Endodermal cell (in vitro differentiated cells): ENCODE measurements around the gene CHGA. TPM values are rescaled to one million over a fixed set of nuclear protein-coding genes. Genes with fewer than 3 reads are reported as not detected.

Experiments used
- DNase-seq: peaks from one replicate; pipeline ENCODE4 v3.0.0-alpha.2; 2017
- H3K27ac ChIP-seq: 2 replicates; pipeline ENCODE4 v1.5.1; 2013; ENCODE audit warnings: mild to moderate bottlenecking, low read depth, low read length, moderate library complexity
- H3K27me3 ChIP-seq: 2 replicates; pipeline ENCODE4 v1.6.1; 2013; ENCODE audit warnings: mild to moderate bottlenecking, low read length, moderate library complexity; ENCODE audit not compliant: insufficient read depth, control insufficient read depth, poor library complexity, severe bottlenecking
- H3K36me3 ChIP-seq: 2 replicates; pipeline ENCODE4 v1.7.0; 2013; ENCODE audit warnings: mild to moderate bottlenecking, low read length, moderate library complexity; ENCODE audit not compliant: control insufficient read depth, insufficient read depth
- H3K4me1 ChIP-seq: one replicate; pipeline ENCODE4 v1.7.0; 2013; ENCODE audit warnings: low read length; ENCODE audit not compliant: control insufficient read depth, insufficient read depth
- H3K4me3 ChIP-seq: 2 replicates; pipeline ENCODE4 v1.5.1; 2013; ENCODE audit warnings: mild to moderate bottlenecking, low read length, moderate library complexity
- H3K9ac ChIP-seq: 2 replicates; pipeline ENCODE4 v1.6.1; 2013; ENCODE audit warnings: mild to moderate bottlenecking, low read length, moderate library complexity; ENCODE audit not compliant: poor library complexity, severe bottlenecking; ENCODE audit errors: extremely low read depth
- H3K9me3 ChIP-seq: 2 replicates; pipeline ENCODE4 v1.6.1; 2013; ENCODE audit warnings: mild to moderate bottlenecking, low read length, moderate library complexity; ENCODE audit not compliant: control insufficient read depth
- H3K27ac Mint-ChIP-seq: 2 replicates; pipeline ENCODE4 v1.8.0; 2020; ENCODE audit warnings: mixed read lengths
- H3K27me3 Mint-ChIP-seq: 2 replicates; pipeline ENCODE4 v1.8.0; 2021; ENCODE audit warnings: mild to moderate bottlenecking, mixed read lengths; ENCODE audit not compliant: insufficient read depth
- H3K36me3 Mint-ChIP-seq: 2 replicates; pipeline ENCODE4 v1.8.0; 2020; ENCODE audit warnings: low read depth, mixed read lengths
- H3K4me1 Mint-ChIP-seq: 2 replicates; pipeline ENCODE4 v1.8.0; 2020; ENCODE audit warnings: mixed read lengths
- H3K4me3 Mint-ChIP-seq: 2 replicates; pipeline ENCODE4 v1.8.0; 2020; ENCODE audit warnings: mild to moderate bottlenecking, moderate library complexity, mixed read lengths
- H3K9me3 Mint-ChIP-seq: 2 replicates; pipeline ENCODE4 v1.8.0; 2020; ENCODE audit warnings: mild to moderate bottlenecking, mixed read lengths
- WGBS, 2 experiments: methylation state at CpG; one replicate each; pipeline versions ENCODE4 v1.1.5 to v1.1.7; 2013; ENCODE audit warnings: missing lambda C conversion rate in 2 of 2, mixed read lengths in 1 of 2; ENCODE audit not compliant: insufficient coverage in 1 of 2, insufficient read length in 1 of 2; 5-methylcytosine and 5-hydroxymethylcytosine counted together
- total RNA-seq, 2 donors: library from RNA; stranded (reverse); fragmentation: NEBNext Ultra II Directional in 1 of 2; extraction: Animal tissue kit (Norgen Biotek cat#: 25700) in 1 of 2; gene quantifications; 2 replicates in 1 of 2; 3 replicates in 1 of 2; pipeline ENCODE4 v1.2.1, GENCODE V29; 2021
- TF ChIP-seq, protein P1 (sequence below): fragments of 200-600 bp; sonication (generic); conservative IDR thresholded peaks from 2 replicates; pipeline ENCODE4 v1.5.0; 2021; ENCODE audit warnings: antibody characterized with exemption, mild to moderate bottlenecking

The CHGA gene
- total RNA-seq, 2 donors from 2014 or later: 4.6 TPM

GRCh38 chr14:92935446-92935845, 12.5 kb downstream of the CHGA start:
- Mint-ChIP-seq H3K27me3 (no peaks in the 10 kb centered on the region), H3K27ac (no peak overlapping the region), H3K36me3 (peaks cover 2% of the 10 kb centered on the region), H3K4me1 (no peaks in the 10 kb centered on the region), H3K4me3 (no peak overlapping the region), H3K9me3 (no peaks in the 10 kb centered on the region)
- TF ChIP-seq, protein P1, sequence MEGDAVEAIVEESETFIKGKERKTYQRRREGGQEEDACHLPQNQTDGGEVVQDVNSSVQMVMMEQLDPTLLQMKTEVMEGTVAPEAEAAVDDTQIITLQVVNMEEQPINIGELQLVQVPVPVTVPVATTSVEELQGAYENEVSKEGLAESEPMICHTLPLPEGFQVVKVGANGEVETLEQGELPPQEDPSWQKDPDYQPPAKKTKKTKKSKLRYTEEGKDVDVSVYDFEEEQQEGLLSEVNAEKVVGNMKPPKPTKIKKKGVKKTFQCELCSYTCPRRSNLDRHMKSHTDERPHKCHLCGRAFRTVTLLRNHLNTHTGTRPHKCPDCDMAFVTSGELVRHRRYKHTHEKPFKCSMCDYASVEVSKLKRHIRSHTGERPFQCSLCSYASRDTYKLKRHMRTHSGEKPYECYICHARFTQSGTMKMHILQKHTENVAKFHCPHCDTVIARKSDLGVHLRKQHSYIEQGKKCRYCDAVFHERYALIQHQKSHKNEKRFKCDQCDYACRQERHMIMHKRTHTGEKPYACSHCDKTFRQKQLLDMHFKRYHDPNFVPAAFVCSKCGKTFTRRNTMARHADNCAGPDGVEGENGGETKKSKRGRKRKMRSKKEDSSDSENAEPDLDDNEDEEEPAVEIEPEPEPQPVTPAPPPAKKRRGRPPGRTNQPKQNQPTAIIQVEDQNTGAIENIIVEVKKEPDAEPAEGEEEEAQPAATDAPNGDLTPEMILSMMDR: no peak
- H3K9me3 ChIP-seq: no peaks in the 10 kb centered on the region
- no peaks in the 10 kb centered on the region for H3K36me3 ChIP-seq
- 92 to 94% methylated on average over 6 to 11 of the region's 11 CpGs for WGBS, 2 experiments
- H3K9ac ChIP-seq: no peak overlapping the region
- H3K4me3 ChIP-seq: no peak overlapping the region
- H3K27ac ChIP-seq: no peak overlapping the region
- no peaks in the 10 kb centered on the region for H3K4me1 ChIP-seq
- DNase-seq: no peak
- H3K27me3 ChIP-seq: no peaks in the 10 kb centered on the region

DNA sequence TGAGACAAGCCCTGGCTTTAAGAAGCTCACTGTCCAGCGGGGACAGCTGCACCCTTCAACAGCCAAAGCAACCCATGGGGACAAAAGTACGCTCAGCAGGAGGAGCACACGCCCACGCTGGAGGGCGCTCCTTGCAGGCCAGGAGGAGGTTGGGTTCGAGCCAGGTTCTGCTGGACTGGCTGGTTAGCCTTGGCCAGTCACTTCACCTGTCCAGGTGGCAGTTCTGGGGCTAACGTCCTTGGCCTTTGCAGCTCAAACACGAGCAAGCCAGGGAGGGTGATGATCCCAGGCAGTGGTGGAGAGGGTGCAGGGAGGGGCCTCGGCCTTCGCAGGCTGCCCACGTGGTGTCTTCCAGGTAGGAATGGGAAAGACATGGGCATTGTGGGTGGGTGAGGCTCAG, 13.1 kb downstream of the CHGA start:
- Histone ChIP-seq H3K27ac (no peak overlapping the region), H3K36me3 (no peaks in the 10 kb centered on the region), H3K4me3 (no peak overlapping the region), H3K9ac (no peak overlapping the region), H3K9me3 (no peaks in the 10 kb centered on the region), H3K27me3 (no peaks in the 10 kb centered on the region), H3K4me1 (no peaks in the 10 kb centered on the region)
- WGBS, 2 experiments: 95 to 96% methylated on average over 7 to 11 of the region's 11 CpGs
- H3K27me3 Mint-ChIP-seq: no peaks in the 10 kb centered on the region
- H3K4me3 Mint-ChIP-seq: no peak overlapping the region
- H3K36me3 Mint-ChIP-seq: peaks cover 3% of the 10 kb centered on the region
- no peaks in the 10 kb centered on the region for H3K4me1 Mint-ChIP-seq
- H3K27ac Mint-ChIP-seq: no peak overlapping the region
- no peaks in the 10 kb centered on the region for H3K9me3 Mint-ChIP-seq
- TF ChIP-seq, protein P1: no peak
- DNase-seq: no peak

DNA sequence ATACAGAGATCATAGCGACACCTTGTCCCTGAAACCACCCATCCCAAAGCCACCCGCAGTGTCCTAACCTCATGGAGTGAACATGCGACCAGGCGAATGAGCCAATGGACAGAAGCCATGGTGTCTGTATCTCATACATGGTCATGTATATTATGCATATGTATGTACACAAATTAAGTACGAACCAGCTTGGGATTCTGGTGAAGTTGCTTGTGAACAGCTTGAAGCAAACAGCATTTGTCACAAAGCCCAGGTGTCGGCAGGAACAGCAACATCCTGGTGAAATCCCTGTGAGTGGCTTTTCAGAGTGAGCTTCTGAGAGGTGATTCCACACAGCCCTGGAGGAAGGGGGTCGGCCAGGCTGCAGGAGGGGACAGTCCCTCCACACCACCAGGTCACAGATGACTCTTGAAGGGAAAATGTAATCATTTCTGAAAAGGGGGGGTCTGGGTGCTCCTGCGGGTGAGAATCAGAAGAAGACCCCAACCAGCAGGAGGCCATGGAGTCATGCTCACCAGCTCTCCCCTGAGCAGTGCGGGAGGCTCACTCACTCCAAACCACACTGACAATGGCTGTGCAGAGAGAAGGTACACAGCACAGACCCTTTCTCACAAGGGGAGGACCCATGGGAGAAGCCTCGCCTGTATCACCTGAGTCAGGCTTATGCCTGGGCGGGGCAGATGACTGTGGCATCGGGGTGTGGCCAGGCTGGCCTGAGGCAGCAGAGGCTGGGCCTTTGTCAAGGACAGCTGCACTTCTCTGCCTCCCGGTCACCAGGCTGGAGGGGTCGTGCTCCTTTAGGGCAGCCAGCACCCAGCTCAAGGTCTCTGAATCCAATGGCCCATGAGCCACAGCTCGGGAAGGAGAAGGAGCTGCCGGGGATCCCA, 14.3 kb downstream of the CHGA start:
- Mint-ChIP-seq H3K4me1 (no peaks in the 10 kb centered on the region), H3K9me3 (no peaks in the 10 kb centered on the region), H3K36me3 (peaks cover 5% of the 10 kb centered on the region), H3K27ac (no peak overlapping the region), H3K4me3 (no peak overlapping the region), H3K27me3 (no peaks in the 10 kb centered on the region)
- H3K4me1 ChIP-seq: no peaks in the 10 kb centered on the region
- TF ChIP-seq, protein P1: no peak
- H3K36me3 ChIP-seq: no peaks in the 10 kb centered on the region
- H3K9ac ChIP-seq: no peak overlapping the region
- no peaks in the 10 kb centered on the region for H3K9me3 ChIP-seq
- no peak overlapping the region for H3K27ac ChIP-seq
- H3K27me3 ChIP-seq: no peaks in the 10 kb centered on the region
- no peak overlapping the region for H3K4me3 ChIP-seq
- DNase-seq: no peak
- WGBS, 2 experiments: 89 to 95% methylated on average over 8 to 16 of the region's 16 CpGs
